Esophagus squamous epithelium (tissue), 4 donors: Measurements from ENCODE around the gene SLC25A43.

ENCODE experiments used
- POLR2A ChIP-seq, 4 donors: fragments of 450-650 bp; IDR thresholded peaks; one replicate each; pipeline ENCODE4 v1.6.1; 2017; ENCODE audit warnings: antibody characterized with exemption in 4 of 4, mild to moderate bottlenecking in 4 of 4, moderate library complexity in 3 of 4
- TF ChIP-seq, protein P1 (sequence below), 6 experiments: fragments of 450-650 bp in 4 of 6; fragments of 200-600 bp in 2 of 6; sonication (generic) in 2 of 6; IDR thresholded peaks; one replicate each; pipeline ENCODE4 v1.5.1; 2016 to 2019; ENCODE audit warnings: antibody characterized with exemption in 6 of 6, mild to moderate bottlenecking in 4 of 6, moderate library complexity in 4 of 6

DNA sequence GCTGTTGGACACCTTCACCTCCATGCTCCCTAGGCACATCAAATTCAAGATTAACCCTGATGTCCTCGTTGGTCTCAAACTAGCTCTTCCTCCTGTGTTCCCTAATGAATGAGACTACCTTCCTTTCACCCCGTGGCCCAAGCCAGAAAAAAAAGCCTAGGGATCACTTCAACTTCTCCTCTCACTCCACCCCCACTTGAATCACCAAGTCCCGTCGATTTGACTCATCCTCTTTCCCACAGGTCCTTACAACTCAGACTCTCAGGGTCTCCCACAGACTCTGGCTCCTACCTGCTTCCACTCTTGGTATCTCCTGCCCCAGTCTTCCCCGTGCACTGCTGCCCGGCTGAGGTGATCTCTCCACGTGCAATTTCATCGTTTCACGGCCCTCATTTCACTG lies 8.5 kb downstream of the SLC25A43 start:
- TF ChIP-seq, protein P1, sequence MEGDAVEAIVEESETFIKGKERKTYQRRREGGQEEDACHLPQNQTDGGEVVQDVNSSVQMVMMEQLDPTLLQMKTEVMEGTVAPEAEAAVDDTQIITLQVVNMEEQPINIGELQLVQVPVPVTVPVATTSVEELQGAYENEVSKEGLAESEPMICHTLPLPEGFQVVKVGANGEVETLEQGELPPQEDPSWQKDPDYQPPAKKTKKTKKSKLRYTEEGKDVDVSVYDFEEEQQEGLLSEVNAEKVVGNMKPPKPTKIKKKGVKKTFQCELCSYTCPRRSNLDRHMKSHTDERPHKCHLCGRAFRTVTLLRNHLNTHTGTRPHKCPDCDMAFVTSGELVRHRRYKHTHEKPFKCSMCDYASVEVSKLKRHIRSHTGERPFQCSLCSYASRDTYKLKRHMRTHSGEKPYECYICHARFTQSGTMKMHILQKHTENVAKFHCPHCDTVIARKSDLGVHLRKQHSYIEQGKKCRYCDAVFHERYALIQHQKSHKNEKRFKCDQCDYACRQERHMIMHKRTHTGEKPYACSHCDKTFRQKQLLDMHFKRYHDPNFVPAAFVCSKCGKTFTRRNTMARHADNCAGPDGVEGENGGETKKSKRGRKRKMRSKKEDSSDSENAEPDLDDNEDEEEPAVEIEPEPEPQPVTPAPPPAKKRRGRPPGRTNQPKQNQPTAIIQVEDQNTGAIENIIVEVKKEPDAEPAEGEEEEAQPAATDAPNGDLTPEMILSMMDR (IDR thresholded peaks at IDR 0.05): no peak
- TF ChIP-seq POLR2A (IDR thresholded peaks at IDR 0.05): no peak
